GM18507 (cell line): ENCODE measurements around the gene ABAT.
A peak's percentile ranks its signal among the peaks of the same experiment; 100 is the strongest.
"Not testable (repeated sequence)": the region's sequence is repeated elsewhere in the genome, so short reads cannot be mapped to it uniquely, and the experiment has no call there.

Experiments used
- DNase-seq: peaks from one replicate; pipeline ENCODE4 v3.0.0; 2011; ENCODE audit warnings: low read depth; ENCODE audit not compliant: insufficient read length; ENCODE audit errors: extremely low spot score
- FAIRE-seq: peaks from 2 replicates; lab custom pipeline; 2011; peaks lifted over from hg19 to GRCh38; lab: Jason Lieb, UNC

The ABAT gene

GRCh38 chr16:8764525-8765250 lies 90.3 kb downstream of the ABAT start:
- DNase-seq: no peak

GRCh38 chr16:8767176-8767575 lies 92.8 kb downstream of the ABAT start:
- no peak for FAIRE-seq
- DNase-seq: no peak

More at GRCh38 chr16:8764525-8765250, 90.3 kb downstream of the ABAT start:
- no peak for FAIRE-seq

- FAIRE-seq: no peak
- no peak for DNase-seq
These were observed 93.9 kb downstream of the ABAT start for GRCh38 chr16:8768283-8768682.

GRCh38 chr16:8768692-8769091 lies 94.3 kb downstream of the ABAT start:
- FAIRE-seq: no peak
- DNase-seq: no peak

- FAIRE-seq (no peak), DNase-seq (no peak)
These were observed 99.1 kb downstream of the ABAT start for GRCh38 chr16:8773537-8773936.

- no peak for FAIRE-seq
These were observed 99.8 kb downstream of the ABAT start for GRCh38 chr16:8774208-8774607.

DNA sequence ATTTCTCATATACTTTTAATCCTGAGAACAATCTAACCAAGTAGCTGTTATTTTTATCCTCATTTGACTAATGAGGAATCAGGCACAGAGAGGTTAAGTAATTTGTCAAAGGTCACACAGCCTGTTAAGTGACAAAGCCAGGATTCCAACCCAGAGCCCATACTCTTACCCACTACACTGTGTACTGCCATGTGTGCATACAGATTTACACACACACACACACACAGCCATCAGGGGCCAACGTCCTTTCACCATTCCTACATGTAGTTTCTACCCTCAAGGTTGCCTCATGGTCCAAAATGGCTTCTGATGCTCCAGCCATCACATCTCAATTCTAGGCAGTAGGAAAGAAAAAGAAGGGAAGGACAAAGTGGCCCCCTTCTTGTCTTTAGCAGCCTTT lies 100.9 kb downstream of the ABAT start:
- FAIRE-seq (no peak), DNase-seq (no peak)

More at GRCh38 chr16:8774208-8774607, 99.8 kb downstream of the ABAT start:
- DNase-seq: no peak

DNA sequence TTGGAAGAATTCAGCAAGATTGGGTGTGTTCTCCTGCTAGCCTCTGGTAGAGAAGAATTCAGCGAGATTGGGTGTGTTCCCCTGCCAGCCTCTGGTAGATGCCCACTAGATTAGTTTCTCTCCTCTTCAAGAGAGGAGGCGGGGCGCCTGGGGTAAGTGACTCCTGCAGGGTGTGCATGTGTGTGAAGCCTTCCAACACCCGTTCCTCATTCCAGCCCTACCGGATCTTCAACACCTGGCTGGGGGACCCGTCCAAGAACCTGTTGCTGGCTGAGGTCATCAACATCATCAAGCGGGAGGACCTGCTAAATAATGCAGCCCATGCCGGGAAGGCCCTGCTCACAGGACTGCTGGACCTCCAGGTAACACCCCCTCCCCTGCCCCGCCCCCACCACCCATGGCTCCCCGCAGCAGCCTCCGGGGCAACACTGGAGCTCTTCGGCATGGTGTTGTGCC lies 101.7 kb downstream of the ABAT start:
- no peak for DNase-seq
- no peak for FAIRE-seq

DNA sequence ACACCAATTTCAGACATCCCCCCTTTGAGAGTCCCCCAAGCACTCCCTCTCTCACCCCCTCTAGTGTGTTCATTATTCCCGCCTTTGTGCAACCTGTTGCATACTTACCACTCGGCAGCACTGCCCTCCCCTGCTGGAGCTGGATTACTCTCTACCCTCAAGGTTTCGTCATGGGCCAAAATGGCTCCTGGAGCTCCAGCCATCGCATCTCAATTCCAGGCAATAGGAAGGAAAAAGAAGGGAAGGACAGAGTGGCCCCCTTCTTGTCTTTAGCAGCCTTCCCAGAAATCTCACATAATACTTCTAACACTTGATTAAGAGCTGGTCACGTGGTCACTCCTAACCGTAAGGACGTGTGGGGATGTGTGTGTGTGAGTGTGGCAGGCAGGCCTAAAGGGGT lies 102.8 kb downstream of the ABAT start:
- FAIRE-seq: no peak
- DNase-seq: no peak

DNA sequence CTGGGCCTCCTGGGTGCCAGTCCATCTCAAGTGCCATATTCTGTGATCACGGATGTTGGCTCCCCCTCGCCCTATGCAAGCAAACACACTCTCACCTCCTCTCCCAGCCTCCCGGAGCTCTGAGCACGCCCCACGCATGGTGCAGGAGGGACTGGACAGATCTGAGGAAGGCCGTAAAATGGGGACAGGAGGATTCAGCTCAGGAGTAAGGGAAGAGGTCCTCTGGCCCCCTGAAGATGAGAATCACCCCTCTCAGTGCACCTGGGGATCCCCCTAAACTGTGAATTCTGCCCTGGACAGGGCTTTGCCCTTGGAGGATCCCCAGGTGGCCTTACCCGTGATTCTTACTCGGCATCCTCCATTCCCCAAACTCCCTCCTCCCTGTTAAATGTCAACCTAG lies 107.4 kb downstream of the ABAT start:
- no peak for FAIRE-seq
- no peak for DNase-seq

GRCh38 chr16:8782673-8783072 lies 108.3 kb downstream of the ABAT start:
- DNase-seq (no peak), FAIRE-seq (no peak)

DNA sequence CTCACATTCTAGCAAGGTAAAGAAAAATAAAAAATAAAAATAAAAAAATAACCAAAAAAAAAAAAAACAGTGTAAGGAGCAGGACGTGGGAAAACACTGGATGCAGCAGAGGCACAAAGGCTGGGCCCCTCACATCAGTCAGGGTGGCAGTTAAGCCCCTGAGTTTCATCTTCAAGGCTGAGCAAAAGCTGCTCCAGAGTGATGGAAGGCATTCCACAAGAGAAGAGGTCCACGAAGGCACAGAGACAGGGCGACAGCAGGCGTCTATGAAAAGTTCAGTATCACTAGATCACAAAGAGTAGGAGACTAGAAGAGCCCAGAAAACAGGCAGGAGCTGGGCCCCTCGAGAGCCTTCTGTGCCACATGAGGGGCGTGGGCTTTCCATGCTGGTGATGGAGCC lies 111.0 kb downstream of the ABAT start:
- no peak for DNase-seq
- no peak for FAIRE-seq

DNA sequence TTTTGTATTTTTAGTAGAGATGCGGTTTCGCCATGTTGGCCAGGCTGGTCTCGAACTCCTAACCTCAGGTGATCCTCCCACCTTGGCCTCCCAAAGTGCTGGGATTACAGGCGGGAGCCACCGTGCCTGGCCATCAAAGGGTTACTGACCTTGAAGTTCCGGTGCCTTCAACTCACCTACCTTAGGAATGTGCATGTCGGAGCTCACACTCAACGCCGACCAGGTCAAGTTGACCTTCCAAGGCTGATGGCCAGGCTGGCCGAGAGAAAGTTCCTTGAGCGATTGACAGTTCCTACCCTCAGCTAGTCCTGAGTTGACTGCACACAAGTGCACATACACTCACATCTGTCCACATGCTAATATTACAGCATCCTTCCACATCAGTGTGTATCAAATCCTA lies 111.9 kb downstream of the ABAT start:
- FAIRE-seq, DNase-seq: not testable (repeated sequence)

- no peak for FAIRE-seq
These were observed 114.3 kb downstream of the ABAT start for GRCh38 chr16:8788578-8789172.

GRCh38 chr16:8795091-8795490 lies 120.7 kb downstream of the ABAT start:
- FAIRE-seq (no peak), DNase-seq (no peak)

More at GRCh38 chr16:8788578-8789172, 114.3 kb downstream of the ABAT start:
- no peak for DNase-seq

GRCh38 chr16:8795818-8796217 lies 121.4 kb downstream of the ABAT start:
- FAIRE-seq (no peak), DNase-seq (no peak)

DNA sequence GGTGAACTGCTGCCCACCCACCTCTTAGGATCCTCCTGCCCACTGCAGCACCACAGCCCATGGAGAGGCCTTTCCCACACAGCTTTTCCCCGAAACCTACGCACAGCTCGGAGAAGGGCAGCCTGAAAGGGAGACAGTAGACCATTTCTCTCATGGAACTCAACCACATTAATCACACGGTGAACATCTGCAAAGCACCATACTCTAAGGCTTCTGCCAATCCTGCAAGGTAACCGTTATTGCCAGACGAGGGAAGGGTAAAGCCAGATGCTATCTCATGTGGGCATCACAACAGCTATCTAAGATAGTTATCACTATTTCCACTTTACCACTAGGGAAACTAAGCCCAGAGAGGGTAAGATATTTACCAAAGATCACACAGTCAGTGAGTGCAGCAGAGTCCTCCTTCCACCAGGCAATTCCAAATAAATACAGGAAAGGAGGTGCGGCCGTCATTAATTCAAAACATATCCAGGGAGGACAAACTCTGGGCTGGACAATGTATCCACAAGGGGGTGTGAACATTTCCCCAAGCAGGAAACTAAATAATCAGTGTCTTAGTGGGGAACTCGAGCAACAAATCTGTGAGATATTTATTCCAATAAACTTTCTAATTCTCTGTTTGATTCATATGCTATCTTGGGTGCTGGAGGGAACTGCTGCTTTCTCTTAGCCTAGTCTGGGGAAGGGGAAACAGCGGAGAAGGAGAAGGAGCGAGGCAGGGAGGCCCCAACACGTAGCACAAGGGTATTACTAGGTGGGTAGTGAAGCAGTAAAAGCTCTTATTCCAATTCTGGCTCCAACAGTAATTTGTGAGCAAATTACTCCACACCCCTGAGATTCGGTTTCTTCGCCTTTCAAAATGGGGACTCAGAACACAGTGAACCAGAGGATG lies 122.3 kb downstream of the ABAT start:
- FAIRE-seq (no peak), DNase-seq (no peak)

- FAIRE-seq (peak; percentile 95), DNase-seq (peak; percentile 97)
These were observed 123.2 kb downstream of the ABAT start, which contains the start of the genes PMM2 and TMEM186 for GRCh38 chr16:8797364-8798173. TSS of gene PMM2 (plus strand) at chr16:8797839. CDS start at chr16:8797883, 44 bp downstream. TSS of gene TMEM186 (minus strand) at chr16:8797639. CDS start at chr16:8797614, 25 bp downstream.

- FAIRE-seq: no peak
- DNase-seq: no peak
These were observed 123.7 kb downstream of the ABAT start for GRCh38 chr16:8798174-8798527.
